Measurements from ENCODE around the gene ERFE.
"Not testable (repeated sequence)": the region's sequence is repeated elsewhere in the genome, so short reads cannot be mapped to it uniquely, and the experiment has no call there.

The ERFE gene

GRCh38 chr2:238170386-238171071, 11.8 kb downstream of the ERFE start:
- no peaks in the 10 kb centered on the region; the same call in 1 of the 2 replicates for H3K36me3 ChIP-seq (ENCODE audit: low read length)
- TF ChIP-seq CTCF (IDR thresholded peaks at IDR 0.05; ENCODE audit: insufficient read depth, low read length, poor library complexity, severe bottlenecking): no peak
- TF ChIP-seq EZH2phosphoT487 (conservative IDR thresholded peaks at IDR 0.05; ENCODE audit: low read length): no peak

GRCh38 chr2:238171072-238171431, 12.3 kb downstream of the ERFE start:
- H3F3A ChIP-seq (ENCODE audit: insufficient read depth); H3K9me2 ChIP-seq (replicated peaks; ENCODE audit: insufficient read depth, low read length); H3K4me2 ChIP-seq (ENCODE audit: low read depth, low read length, poor library complexity, severe bottlenecking); H3K9me3 ChIP-seq (ENCODE audit: insufficient read depth, low read length); H3K9ac ChIP-seq (ENCODE audit: low read length); H3K4me3 ChIP-seq (ENCODE audit: insufficient read depth, low read length, poor library complexity, severe bottlenecking); H3K36me3 ChIP-seq (ENCODE audit: low read length); H4K20me1 ChIP-seq (ENCODE audit: low read depth, low read length); H2AFZ ChIP-seq (ENCODE audit: low read depth, low read length, severe bottlenecking); H3K27ac ChIP-seq (ENCODE audit: low read depth, low read length); H3K27me3 ChIP-seq (ENCODE audit: low read length); H3K79me2 ChIP-seq (ENCODE audit: insufficient read depth, low read length): not testable (repeated sequence)

More at GRCh38 chr2:238170386-238171071, 11.8 kb downstream of the ERFE start:
- Histone ChIP-seq H3K27ac (ENCODE audit: low read depth, low read length) (no peak overlapping the region), H3K9me2 (replicated peaks; ENCODE audit: insufficient read depth, low read length) (no peaks in the 10 kb centered on the region), H3K79me2 (ENCODE audit: insufficient read depth, low read length) (no peaks in the 10 kb centered on the region), H3F3A (ENCODE audit: insufficient read depth) (peaks cover 4% of the 10 kb centered on the region; the same call in 1 of the 2 replicates), H3K4me3 (ENCODE audit: insufficient read depth, low read length, poor library complexity, severe bottlenecking) (no peak overlapping the region), H3K27me3 (ENCODE audit: low read length) (no peaks in the 10 kb centered on the region), H2AFZ (ENCODE audit: low read depth, low read length, severe bottlenecking) (no peak overlapping the region), H3K4me2 (ENCODE audit: low read depth, low read length, poor library complexity, severe bottlenecking) (no peak overlapping the region), H3K9ac (ENCODE audit: low read length) (no peak overlapping the region), H4K20me1 (ENCODE audit: low read depth, low read length) (no peaks in the 10 kb centered on the region), H3K9me3 (ENCODE audit: insufficient read depth, low read length) (no peaks in the 10 kb centered on the region)

GRCh38 chr2:238171575-238172187, 12.9 kb downstream of the ERFE start:
- Histone ChIP-seq H3K27ac (ENCODE audit: low read depth, low read length) (no peak overlapping the region), H3F3A (ENCODE audit: insufficient read depth) (no peaks in the 10 kb centered on the region), H3K4me3 (ENCODE audit: insufficient read depth, low read length, poor library complexity, severe bottlenecking) (no peak overlapping the region), H3K9me3 (ENCODE audit: insufficient read depth, low read length) (no peaks in the 10 kb centered on the region), H3K79me2 (ENCODE audit: insufficient read depth, low read length) (no peaks in the 10 kb centered on the region), H3K9ac (ENCODE audit: low read length) (no peak overlapping the region), H2AFZ (ENCODE audit: low read depth, low read length, severe bottlenecking) (no peak overlapping the region), H3K4me2 (ENCODE audit: low read depth, low read length, poor library complexity, severe bottlenecking) (no peak overlapping the region), H3K9me2 (replicated peaks; ENCODE audit: insufficient read depth, low read length) (no peaks in the 10 kb centered on the region), H3K27me3 (ENCODE audit: low read length) (no peaks in the 10 kb centered on the region), H4K20me1 (ENCODE audit: low read depth, low read length) (no peaks in the 10 kb centered on the region), H3K36me3 (ENCODE audit: low read length) (no peaks in the 10 kb centered on the region; the same call in 1 of the 2 replicates)
- no peak for TF ChIP-seq CTCF (IDR thresholded peaks at IDR 0.05; ENCODE audit: insufficient read depth, low read length, poor library complexity, severe bottlenecking)
- TF ChIP-seq EZH2phosphoT487 (conservative IDR thresholded peaks at IDR 0.05; ENCODE audit: low read length): no peak

- Histone ChIP-seq H3K4me2 (ENCODE audit: low read depth, low read length, poor library complexity, severe bottlenecking) (no peak overlapping the region), H3K79me2 (ENCODE audit: insufficient read depth, low read length) (no peaks in the 10 kb centered on the region), H3K9ac (ENCODE audit: low read length) (no peak overlapping the region), H3K9me3 (ENCODE audit: insufficient read depth, low read length) (no peaks in the 10 kb centered on the region), H2AFZ (ENCODE audit: low read depth, low read length, severe bottlenecking) (no peak overlapping the region), H3F3A (ENCODE audit: insufficient read depth) (no peaks in the 10 kb centered on the region), H3K36me3 (ENCODE audit: low read length) (peaks cover under 1% of the 10 kb centered on the region; the same call in 1 of the 2 replicates), H3K27me3 (ENCODE audit: low read length) (no peaks in the 10 kb centered on the region), H3K9me2 (replicated peaks; ENCODE audit: insufficient read depth, low read length) (no peaks in the 10 kb centered on the region), H3K4me3 (ENCODE audit: insufficient read depth, low read length, poor library complexity, severe bottlenecking) (no peak overlapping the region), H4K20me1 (ENCODE audit: low read depth, low read length) (no peaks in the 10 kb centered on the region), H3K27ac (ENCODE audit: low read depth, low read length) (no peak overlapping the region)
- no peak for TF ChIP-seq EZH2phosphoT487 (conservative IDR thresholded peaks at IDR 0.05; ENCODE audit: low read length)
Observed at GRCh38 chr2:238172439-238172838, 13.7 kb downstream of the ERFE start.
